ENCODE results near the gene ZKSCAN1.
"Not testable (repeated sequence)": the region's sequence is repeated elsewhere in the genome, so short reads cannot be mapped to it uniquely, and the experiment has no call there.

DNA sequence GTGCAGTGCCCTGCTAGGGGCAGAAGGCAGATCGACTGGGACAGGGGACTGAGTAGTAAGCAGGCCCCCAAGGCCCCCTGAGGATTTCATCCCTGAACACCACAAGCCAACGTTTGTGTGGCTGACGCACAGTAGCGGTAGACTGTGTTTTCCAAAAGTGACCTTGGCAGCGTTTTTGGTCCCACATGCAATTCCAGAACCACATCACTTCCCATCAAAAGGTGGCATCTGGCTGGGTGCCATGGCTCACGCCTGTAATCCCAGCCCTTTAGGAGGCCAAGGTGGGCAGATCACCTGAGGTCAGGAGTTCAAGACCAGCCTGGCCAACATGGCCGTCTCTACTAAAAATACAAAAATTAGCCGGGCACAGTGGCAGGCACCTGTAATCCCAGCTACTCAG lies 5.4 kb upstream of the ZKSCAN1 start:
- TF ChIP-seq, protein P1, sequence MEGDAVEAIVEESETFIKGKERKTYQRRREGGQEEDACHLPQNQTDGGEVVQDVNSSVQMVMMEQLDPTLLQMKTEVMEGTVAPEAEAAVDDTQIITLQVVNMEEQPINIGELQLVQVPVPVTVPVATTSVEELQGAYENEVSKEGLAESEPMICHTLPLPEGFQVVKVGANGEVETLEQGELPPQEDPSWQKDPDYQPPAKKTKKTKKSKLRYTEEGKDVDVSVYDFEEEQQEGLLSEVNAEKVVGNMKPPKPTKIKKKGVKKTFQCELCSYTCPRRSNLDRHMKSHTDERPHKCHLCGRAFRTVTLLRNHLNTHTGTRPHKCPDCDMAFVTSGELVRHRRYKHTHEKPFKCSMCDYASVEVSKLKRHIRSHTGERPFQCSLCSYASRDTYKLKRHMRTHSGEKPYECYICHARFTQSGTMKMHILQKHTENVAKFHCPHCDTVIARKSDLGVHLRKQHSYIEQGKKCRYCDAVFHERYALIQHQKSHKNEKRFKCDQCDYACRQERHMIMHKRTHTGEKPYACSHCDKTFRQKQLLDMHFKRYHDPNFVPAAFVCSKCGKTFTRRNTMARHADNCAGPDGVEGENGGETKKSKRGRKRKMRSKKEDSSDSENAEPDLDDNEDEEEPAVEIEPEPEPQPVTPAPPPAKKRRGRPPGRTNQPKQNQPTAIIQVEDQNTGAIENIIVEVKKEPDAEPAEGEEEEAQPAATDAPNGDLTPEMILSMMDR (IDR thresholded peaks at IDR 0.05): not testable (repeated sequence)
- not testable (repeated sequence) for TF ChIP-seq EP300, POLR2A (IDR thresholded peaks at IDR 0.05)
